Body of pancreas (tissue), 4 donors: ENCODE data around the gene MYLIP.

Experiments used
- CTCF ChIP-seq, 7 experiments: fragments of 450-650 bp in 4 of 7; fragments of 200-600 bp in 3 of 7; sonication (generic) in 3 of 7; IDR thresholded peaks; one replicate each; pipeline ENCODE4 v1.5.1; 2016 to 2019; ENCODE audit warnings: antibody characterized with exemption in 7 of 7
- POLR2A ChIP-seq, 3 donors: fragments of 450-650 bp; IDR thresholded peaks; one replicate each; pipeline ENCODE4 v1.6.1; 2016; ENCODE audit warnings: antibody characterized with exemption in 3 of 3, mild to moderate bottlenecking in 2 of 3

DNA sequence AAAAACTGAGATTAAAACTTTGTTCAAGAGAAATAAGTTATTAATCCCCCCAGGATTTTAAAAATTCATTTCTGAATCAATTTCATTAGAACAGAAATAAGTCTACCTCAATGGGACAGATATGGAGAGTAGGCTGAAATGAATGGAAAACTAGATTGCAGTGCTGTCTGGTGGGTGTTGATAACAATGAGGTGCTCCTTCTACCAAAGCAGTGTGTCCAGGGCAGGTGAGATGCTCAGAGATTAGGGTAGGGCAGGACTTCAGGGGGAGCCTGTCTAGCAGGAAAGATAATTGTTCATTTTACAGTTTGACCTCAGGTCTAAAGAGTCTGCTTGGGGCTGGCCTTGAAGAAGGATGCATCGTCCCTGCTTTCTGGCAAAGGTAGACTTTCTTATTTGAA is 38.0 kb upstream of the MYLIP start:
- TF ChIP-seq CTCF (IDR thresholded peaks at IDR 0.05) (no peak), POLR2A (IDR thresholded peaks at IDR 0.05) (no peak)
